Activated CD4-positive, CD25-positive, alpha-beta regulatory T cell treated with anti-CD3 and anti-CD28 coated beads, Interleukin-2, amount 50 U/mL, for 72 hours (primary cell): ENCODE measurements around the gene ESYT3.
"Not testable (repeated sequence)": the region's sequence is repeated elsewhere in the genome, so short reads cannot be mapped to it uniquely, and the experiment has no call there.

Experiments
- DNase-seq: peaks from one replicate; pipeline ENCODE4 v3.0.0; 2021

ESYT3 gene

DNA sequence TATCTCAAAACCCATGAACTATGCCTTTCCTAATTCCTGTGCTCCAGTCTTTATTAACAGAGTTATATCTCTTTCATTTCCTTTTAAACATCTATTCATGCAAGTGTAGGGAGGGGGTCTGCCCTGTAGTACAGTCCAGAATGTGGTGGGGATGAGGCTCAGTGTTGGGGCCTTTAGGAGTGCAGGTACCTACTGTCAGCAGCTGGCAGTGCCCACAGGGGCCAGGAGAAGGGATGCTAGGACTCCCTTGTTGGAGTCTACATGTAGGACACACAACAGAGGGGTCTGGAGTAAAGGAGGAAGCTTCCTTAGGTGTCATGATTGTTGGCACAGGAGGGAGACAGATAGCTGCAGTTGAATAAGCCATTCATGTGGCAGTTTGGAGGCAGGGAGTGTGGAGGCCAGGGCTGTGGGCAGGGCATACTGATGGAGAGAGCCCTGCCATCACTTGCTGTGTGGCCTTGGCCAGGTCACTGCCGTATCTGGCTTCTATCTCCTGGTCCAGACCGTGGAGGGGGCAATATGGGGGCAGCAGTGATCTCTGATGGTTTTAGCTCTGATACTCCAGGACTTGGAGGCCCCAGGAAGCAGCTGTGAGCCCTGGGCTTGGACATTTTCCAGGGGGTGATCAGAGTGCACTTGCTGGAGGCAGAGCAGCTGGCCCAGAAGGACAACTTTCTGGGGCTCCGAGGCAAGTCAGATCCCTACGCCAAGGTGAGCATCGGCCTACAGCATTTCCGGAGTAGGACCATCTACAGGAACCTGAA is 29.5 kb downstream of the ESYT3 start:
- no peak for DNase-seq

DNA sequence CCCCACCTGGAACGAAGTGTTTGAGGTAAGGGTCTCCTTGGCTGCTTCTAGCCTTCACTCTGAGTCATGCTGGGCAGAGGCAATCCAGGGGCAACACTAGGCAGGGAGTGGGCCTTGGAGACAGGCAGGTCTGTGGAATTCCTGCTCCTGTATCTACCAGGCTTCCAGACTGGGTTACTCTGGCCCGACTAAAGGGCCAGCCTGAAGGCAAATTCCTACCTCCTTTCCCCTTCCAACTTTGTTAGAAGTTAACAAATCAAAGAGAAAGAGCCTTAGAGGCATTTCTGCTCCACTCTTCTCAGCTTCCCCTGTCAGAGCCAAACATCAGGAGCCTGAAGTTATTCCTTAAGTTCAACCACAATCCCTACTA is 30.1 kb downstream of the ESYT3 start:
- no peak for DNase-seq

DNA sequence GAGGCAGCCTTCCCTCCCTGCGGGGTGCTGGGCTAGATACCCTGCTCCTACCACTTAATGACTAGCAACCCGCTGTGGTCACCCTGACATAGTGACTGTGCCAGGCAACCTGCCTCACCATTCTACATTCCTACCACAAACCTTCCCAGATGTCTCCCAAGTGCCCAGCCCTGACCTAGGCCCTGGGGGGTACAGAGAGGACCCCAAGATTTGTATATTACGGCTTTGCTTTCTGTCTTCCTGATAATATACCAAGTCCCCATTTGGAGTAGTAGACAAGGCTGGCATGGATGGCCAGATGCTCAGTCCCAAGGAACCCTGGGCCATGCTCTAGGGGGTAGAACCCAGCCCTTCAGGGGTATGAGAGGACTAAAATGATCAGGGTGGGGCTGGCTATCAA is 31.0 kb downstream of the ESYT3 start:
- no peak for DNase-seq

DNA sequence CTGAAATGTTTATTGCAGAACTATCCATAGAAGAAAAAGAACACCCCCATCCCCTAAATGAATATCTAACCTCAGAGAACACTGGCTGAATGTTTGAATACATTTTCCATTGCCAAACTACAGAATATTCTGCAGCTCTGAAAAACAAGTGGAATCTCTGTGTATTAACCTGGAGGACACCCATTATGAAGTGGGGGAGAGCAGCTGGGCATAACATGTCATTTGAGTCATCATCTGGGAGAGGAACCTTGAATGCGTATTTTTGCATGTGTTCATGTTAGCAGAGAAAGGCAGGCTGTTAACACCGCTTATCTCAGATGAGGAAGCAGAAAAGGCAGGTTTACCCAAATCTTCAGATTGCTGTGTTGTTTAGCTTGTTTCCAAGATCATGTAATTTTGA is 31.5 kb downstream of the ESYT3 start:
- DNase-seq = no peak

DNA sequence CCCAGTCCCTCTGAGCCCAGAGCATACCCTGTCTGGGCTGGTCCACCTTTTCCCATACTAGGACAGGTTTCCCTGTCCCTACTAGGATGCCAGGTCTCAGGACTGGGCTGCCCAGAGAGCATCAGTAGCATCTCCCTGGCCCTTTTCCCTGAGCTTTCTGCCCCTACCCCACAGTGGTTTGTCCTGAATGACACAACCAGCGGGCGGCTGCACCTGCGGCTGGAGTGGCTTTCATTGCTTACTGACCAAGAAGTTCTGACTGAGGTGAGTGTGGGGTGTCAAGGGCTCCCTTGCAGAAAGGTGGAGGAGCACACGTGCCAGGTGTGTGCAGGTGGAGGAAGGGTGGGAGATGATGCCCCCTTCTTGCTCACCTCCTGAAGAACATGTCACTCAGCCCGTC is 33.5 kb downstream of the ESYT3 start:
- no peak for DNase-seq

DNA sequence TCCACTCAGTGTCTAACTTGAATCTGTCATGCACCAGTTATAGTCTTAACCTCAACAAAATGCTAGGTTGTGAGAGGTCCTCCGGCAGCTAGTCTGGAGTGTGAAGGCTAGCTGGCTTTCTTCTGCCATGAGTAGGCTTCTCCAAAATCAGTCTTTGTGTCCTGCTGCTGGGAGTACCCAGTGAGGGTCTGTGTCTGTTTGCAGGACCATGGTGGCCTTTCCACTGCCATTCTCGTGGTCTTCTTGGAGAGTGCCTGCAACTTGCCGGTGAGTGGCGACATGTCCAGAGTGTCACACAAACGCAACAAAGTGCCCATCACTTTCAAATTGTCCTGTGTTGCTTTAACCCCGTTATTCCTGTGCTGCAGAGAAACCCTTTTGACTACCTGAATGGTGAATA is 34.0 kb downstream of the ESYT3 start:
- DNase-seq = no peak

DNA sequence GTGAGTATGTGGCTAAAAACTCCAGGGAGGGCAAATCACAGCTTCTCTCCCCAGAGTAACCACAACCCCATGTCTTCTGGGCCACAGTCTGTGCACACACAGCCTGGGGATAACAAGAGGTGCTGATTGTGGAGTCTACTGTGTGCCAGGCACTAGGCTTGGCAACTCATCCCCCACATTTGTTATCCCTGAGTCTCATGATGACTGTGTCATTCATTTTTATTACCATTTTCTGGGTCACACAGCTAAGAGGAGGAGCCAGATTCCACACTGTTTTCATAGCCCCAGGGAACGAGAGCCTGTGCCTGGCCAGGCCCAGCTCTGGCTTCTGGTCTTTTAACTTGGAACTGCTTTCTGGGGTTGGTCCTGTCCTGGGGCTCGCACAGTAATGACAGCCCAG is 34.5 kb downstream of the ESYT3 start:
- no peak for DNase-seq

DNA sequence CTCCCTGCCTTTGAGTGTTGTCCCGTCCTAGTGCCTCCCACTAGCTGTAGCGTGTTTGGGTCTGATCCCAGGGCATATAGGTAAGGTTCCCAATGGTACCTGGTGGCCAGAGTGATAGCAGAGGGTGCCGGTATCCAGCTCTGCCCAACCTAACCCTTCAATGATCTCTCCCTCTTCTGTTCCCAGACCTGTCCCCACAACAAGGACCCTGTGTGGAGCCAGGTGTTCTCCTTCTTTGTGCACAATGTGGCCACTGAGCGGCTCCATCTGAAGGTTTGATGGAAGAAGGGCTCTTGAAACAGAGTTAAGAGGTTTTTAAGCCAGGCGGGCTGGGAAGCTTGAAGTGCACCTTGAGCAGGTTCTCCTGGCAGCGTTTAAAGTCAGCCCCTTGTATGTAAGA is 35.5 kb downstream of the ESYT3 start:
- no peak for DNase-seq

DNA sequence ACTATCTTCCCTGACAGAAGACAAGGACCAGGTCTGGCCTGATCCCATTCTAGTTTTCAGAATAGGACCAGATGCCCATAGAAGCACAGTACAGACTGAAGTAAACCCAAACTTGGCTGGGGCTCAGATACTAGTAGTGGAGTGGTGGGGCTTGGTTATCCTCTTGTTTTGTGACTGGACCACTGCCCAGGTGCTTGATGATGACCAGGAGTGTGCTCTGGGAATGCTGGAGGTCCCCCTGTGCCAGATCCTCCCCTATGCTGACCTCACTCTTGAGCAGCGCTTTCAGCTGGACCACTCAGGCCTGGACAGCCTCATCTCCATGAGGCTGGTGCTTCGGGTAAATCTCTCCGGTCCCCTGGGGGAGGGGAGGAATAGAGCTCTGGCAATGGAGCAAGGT is 36.3 kb downstream of the ESYT3 start:
- no peak for DNase-seq

DNA sequence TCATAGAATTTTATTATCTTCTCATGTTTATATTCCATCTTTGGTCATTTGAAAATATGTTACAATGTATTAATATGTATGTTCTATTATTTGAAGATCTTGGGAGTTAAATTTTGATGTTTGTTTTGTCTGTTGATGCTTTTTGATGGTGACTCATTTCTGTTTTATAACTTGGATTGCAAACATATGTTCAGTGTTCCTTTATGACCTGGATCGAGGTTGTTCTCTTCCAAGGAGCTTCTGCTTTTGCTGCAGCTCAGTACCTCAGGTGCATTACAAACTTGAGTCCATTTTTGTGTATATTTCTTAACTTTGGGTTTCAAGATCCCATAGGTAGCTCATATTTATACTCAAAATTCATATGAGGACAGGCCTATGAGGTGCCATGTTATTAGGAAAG is 37.1 kb downstream of the ESYT3 start:
- DNase-seq = no peak

DNA sequence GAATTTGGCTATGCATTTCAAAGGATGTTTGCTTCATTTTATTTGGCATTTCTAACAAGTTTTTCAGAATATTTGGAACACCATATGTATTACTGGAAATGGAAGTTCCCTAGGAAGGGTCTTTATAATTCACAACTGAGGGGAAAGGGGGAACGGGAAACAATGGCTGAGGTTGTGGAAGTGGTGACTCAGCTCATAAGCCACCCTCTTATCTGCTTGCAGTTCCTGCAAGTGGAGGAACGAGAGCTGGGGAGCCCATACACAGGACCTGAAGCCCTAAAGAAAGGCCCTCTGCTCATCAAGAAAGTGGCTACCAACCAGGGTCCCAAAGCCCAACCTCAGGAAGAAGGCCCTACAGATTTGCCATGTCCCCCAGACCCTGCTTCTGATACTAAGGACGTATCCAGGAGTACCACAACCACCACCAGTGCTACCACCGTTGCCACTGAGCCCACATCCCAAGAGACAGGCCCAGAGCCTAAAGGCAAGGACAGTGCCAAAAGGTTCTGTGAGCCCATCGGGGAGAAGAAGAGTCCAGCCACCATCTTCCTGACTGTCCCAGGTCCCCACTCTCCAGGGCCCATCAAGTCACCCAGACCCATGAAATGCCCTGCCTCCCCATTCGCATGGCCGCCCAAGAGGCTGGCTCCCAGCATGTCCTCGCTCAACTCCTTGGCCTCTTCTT is 37.9 kb downstream of the ESYT3 start:
- DNase-seq = no peak

DNA sequence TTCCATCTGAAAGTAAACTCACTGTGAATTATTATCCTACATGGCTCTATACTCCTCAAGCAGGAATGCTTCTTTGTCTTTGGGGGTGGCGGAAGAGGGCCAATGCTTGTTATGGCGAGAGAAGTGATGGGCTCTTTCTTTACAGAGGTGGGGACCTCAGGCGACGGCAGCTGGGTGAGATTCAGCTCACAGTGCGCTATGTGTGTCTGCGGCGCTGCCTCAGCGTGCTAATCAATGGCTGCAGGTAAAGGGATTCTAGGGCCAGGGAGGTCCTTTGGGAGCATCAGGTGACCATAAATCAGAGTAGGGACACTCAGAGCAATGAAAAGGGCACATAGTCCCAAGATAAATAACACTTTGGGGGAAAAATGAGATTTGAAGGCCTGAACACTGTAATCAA is 39.0 kb downstream of the ESYT3 start:
- no peak for DNase-seq

DNA sequence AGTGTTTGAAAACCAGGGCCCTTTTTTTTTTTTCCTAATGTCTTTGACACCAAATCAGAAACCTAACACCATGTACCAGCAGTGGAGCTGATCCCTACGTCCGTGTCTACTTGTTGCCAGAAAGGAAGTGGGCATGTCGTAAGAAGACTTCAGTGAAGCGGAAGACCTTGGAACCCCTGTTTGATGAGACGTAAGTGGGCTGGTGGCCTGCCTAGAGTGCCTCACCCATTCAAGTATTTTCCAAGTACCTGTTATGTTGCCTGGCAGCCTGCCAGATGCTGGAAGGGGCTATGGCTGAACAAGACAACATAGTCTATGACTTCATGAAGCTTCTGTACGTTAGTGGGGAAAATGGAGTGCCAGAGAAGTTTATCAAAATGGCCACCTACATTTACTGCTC is 39.7 kb downstream of the ESYT3 start:
- no peak for DNase-seq

DNA sequence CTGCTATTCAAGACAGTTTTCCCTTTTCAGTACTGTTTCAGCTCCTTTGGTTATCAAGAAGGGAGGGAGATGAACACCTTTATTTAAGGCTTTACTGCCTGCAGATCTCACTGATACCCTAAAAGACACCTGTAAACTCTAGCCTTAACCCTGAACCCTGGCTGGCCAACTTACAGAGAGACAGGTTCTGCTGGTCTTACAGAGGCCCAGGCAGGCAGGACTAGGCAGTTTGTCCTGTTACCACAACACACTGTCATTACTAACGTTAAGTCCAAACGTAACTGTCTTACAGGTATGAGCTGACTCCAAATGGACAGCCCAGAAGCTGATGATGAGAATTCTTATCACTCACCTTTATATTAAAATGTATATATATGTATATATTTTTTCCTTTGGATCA is 42.1 kb downstream of the ESYT3 start:
- DNase-seq = no peak

DNA sequence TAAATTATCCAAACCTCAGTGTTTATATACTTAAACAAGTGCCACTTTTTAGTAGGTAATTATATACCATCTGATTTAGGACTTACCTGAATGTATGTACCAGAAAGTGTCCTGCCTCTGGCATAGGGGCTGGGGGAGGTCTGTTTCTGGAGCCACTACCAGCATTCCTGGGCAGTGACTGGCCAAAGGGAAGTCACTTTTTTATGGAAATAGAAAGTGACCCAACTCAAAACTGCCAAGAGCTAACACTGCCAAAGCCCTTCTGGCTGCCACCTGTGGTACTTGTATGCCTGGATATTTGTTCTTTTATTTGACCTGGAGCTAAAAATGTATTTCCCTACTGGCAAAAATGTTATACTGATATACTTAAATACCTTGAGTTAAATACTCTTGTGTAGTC is 42.7 kb downstream of the ESYT3 start:
- DNase-seq = no peak

DNA sequence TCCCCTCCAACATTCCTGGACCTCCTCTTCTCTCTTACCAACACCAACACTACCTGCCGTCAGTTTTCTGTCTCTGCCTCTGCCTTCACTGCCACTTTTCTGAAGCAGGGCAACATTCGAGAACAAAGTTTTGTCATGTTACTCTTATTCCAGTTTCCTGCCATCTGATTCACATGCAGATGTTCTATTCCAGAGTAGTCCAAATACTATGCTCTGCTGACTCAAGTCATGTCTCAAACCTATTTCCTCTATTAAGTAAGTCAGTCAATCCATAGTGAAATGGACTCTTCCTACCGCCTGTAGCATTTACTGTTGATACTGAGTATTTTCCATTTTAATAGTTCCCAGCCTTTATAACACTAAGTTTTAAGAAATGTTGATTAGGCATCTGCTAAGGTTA is 43.4 kb downstream of the ESYT3 start:
- DNase-seq = no peak

DNA sequence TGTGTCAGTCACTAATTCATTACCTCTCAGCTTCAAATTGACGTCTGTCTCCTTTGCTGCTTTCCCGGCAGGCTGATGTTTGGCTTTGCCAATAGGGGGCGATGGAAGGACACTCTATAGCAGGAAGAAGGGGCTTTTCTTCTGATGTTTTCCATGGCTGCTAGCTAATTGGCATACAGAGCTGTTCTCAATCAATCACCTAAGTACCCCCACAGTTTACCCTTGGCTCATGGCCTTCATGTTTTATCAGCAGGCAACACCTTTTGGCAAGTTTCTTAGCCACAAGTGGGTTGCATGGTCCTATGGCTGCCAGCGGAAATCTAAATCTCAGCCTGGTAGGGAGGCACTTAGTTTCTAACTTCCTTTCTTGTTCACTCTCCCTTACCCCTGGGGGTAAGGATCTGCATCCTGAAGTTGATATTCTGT is 45.0 kb downstream of the ESYT3 start:
- no peak for DNase-seq

DNA sequence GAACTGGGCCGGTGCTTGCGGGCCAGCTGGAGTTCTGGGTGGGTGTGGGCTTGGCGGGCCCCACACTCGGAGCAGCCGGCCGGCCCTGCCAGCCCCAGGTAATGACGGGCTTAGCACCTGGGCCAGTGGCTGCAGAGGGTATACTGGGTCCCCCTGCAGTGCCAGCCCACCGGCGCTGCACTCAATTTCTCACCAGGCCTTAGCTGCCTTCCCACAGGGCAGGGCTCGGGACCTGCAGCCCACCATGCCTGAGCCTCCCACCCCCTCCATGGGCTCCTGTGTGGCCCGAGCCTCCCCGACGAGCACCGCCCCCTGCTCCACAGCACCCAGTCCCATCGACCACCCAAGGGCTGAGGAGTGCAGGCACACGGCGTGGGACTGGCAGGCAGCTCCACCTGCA is 50.3 kb downstream of the ESYT3 start:
- not testable (repeated sequence) for DNase-seq

DNA sequence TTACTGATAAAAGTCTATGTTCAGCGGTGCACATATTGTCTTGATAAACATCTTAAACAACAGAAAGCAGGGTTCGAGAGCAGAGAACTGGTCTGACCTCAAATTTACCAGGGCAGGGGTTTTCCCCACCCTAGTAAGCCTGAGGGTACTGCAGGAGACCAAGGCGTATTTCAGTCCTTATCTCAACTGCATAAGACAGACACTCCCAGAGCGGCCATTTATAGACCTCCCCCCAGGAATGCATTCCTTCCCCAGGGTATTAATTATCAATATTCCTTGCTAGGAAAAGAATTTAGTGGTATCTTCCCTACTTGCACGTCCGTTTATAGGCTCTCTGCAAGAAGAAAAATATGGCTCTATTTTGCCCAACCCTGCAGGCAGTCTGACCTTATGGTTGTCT is 52.2 kb downstream of the ESYT3 start:
- DNase-seq = not testable (repeated sequence)

DNA sequence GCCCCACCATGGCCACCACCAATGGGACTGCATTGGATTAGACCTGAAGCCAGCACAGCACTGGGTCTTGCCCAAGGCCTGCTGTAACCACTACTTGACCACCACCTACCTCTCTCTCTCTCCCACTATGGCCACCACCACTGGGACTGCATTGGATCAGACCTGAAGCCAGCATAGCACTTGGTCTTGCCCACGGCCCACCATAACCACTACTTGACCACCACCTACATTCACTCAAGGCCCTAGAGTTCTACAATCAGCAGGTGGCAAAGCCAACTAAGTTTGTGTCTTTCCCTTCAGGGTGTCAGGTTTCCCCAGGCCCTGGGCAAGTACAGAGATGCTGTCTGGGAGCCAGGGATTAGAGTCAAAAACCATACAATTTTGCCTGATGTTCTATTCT is 57.6 kb downstream of the ESYT3 start:
- DNase-seq = no peak

DNA sequence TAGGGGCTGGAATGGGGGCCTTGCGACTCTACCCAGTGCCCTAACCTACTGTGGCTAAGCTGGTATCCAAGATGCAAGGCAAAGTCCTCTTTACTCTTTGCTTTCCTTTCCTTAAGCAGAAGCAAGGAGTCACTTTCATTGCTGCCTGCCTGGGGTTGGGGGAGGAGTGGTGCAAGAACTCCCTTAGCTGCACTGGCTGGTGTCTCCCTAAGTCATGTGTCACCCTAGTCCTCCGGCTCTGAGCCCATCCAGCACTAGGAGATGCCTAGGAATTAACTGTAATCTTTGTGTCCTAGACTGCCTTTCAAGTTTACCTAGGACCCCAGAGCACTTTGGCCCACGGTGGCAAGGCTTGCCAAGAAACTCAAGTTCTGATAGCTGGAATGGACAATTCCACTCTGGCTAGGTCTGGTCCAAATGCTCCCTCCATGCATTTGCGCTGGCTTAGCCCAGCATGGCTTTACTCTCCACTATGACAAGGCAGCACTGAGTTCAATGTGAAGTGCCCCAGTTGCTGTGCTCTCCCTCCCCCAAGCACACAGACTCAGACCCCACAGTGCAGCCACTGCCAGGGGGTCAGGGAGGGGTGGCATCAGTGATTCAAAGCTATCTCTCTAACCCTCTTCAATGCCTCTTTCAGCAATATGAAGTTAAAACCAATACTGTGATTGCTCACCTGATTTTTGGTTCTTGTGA is 58.7 kb downstream of the ESYT3 start:
- DNase-seq = no peak

DNA sequence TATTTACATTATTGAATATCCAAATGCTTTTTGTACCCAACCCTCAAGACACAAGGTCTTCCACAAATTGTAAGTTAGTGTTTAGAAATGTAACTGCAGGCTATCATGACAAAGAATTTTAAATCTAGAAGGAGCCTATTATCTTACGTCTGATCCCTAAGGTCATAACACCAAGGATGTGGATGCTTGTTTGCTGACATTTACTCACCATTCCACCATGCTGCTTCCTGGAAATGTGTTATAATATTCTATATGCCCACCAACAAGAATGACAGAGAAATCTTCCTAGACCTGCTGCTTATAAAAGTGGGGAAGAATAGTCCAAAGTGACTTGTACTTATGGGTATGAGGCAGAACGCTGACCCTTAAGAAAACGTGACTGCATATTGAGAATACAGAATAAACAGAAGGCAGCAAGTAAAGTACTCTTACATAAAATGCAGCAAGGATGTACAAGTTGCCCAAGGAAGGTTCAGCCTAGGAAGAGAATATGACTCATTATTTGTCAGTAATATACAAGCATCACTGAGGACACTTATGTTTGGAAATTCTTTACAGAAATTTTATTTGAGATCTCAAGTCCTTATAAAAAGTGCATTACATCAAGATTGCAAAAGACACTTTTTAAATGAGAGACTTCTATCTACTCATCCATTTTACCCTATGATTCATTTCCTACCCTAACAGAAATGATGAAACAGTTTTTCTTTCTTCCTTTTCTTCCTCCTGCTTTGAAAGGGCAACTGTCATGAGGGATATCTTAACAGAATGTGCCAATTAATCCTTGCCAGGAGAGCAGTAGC is 59.6 kb downstream of the ESYT3 start:
- no peak for DNase-seq

DNA sequence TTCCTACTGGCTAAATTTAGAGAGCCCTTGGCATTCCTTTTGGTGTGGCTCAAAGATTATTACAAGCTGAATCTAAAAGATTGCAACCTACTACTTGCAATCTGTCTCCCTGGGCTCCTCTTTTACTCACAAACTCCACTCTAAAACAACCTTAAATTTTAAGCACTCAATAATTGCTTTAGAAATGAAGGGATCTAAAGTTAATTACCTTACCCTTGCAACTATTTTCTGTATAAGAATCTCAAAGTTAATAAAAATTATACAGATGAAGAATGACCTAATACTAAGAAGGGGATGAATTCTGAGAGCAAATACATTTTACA is 60.2 kb downstream of the ESYT3 start:
- DNase-seq = no peak

DNA sequence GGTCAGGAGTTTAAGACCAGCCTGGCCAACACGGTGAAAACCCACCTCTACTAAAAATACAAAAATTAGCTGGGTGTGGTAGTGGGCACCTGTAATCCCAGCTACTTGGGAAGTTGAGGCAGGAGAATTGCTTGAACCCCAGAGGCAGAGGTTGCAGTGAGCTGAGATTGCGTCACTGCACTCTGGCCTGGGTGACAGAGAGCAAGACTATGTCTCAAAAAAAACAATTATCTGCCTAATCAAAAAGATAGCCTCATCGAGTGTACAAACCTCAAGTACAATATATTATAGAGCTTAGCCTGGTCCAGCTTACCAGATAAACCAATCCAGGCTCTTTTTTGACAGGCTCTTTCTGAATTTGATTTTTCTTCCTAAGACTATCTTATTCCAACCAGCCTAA is 61.2 kb downstream of the ESYT3 start:
- not testable (repeated sequence) for DNase-seq
